Lung (tissue), 12 donors: ENCODE results near the gene VPS35. TPM values are rescaled to one million over a fixed set of nuclear protein-coding genes. Genes with fewer than 3 reads are reported as not detected.

Experiments
- ATAC-seq: fragments of 200-7000 bp; cut with Tn5 transposase; one replicate; pipeline ENCODE4 v1.9.1; 2020; ENCODE audit warnings: moderate number of reproducible peaks; ENCODE audit not compliant: insufficient read depth, low FRiP score
- DNase-seq, 3 donors: peaks; one replicate each; pipeline ENCODE4 v3.0.0-alpha.2; 2013 to 2017
- H3K27ac ChIP-seq, 2 donors: one replicate each; pipeline ENCODE4 v1.5.1; 2013; ENCODE audit warnings: mild to moderate bottlenecking in 2 of 2, moderate library complexity in 2 of 2, control low read depth in 1 of 2, inconsistent platforms in 1 of 2, low read depth in 1 of 2, low read length in 1 of 2
- H3K27me3 ChIP-seq, 3 donors: one replicate each; pipeline ENCODE4 v1.5.1; 2013; ENCODE audit warnings: low read length in 2 of 3; ENCODE audit not compliant: control insufficient read depth in 3 of 3, insufficient read depth in 3 of 3
- H3K36me3 ChIP-seq, 4 donors: one replicate each; pipeline ENCODE4 v1.5.1; 2013; ENCODE audit warnings: low read length in 4 of 4, mild to moderate bottlenecking in 1 of 4, moderate library complexity in 1 of 4; ENCODE audit not compliant: control insufficient read depth in 4 of 4, insufficient read depth in 4 of 4
- H3K4me1 ChIP-seq, 5 donors: one replicate each; pipeline ENCODE4 v1.5.1; 2013; ENCODE audit warnings: low read length in 5 of 5, mild to moderate bottlenecking in 2 of 5, moderate library complexity in 1 of 5; ENCODE audit not compliant: control insufficient read depth in 5 of 5, insufficient read depth in 5 of 5
- H3K4me3 ChIP-seq: one replicate; pipeline ENCODE4 v1.5.1; 2013; ENCODE audit warnings: mild to moderate bottlenecking, control low read depth, moderate library complexity
- H3K9ac ChIP-seq, 2 donors: one replicate each; pipeline ENCODE4 v1.5.1; 2013; ENCODE audit warnings: low read length in 2 of 2, control low read depth in 1 of 2; ENCODE audit not compliant: insufficient read depth in 1 of 2
- H3K9me3 ChIP-seq, 4 donors: one replicate each; pipeline ENCODE4 v1.5.1; 2013; ENCODE audit warnings: low read length in 3 of 4, mild to moderate bottlenecking in 1 of 4, moderate library complexity in 1 of 4; ENCODE audit not compliant: control insufficient read depth in 4 of 4, insufficient read depth in 3 of 4
- CTCF ChIP-seq: IDR thresholded peaks from 2 replicates; pipeline ENCODE4 v1.5.1; 2012; ENCODE audit warnings: mild to moderate bottlenecking; ENCODE audit errors: control extremely low read depth, extremely low read depth
- WGBS, 2 donors: extraction: QIAGEN DNeasy Blood & Tissue Kit; methylation state at CpG; one replicate each; pipeline ENCODE4 v1.1.7; 2013; 5-methylcytosine and 5-hydroxymethylcytosine counted together
- polyA plus RNA-seq, 2 donors: library from polyadenylated mRNA; stranded (reverse); fragments of 200-250 nt; gene quantifications; one replicate each; pipeline ENCODE4 v1.2.1, GENCODE V29; 2013
- total RNA-seq, 2 donors: library from RNA; depleted of rRNA in 1 of 2; stranded (reverse); fragments of >200 nt in 1 of 2; gene quantifications; one replicate each; pipeline ENCODE4 v1.2.1, GENCODE V29; 2014 to 2021
- donor health status: control.
- donor health status: control.
- donor health status: Bipolar disorder and iron deficiency.
- donor health status: healthy.
- donor health status: DM: yes; HTN: yes; CAD: no.

Gene VPS35
- total and polyA plus RNA-seq, 4 donors, result 16.6 to 104 (median 69.0) TPM

- TF ChIP-seq CTCF, result no peak
- Histone ChIP-seq H3K27me3 (no peaks in the 10 kb centered on the region), H3K9me3 (no peaks in the 10 kb centered on the region), H3K4me3 (no peak overlapping the region), H3K9ac (no peak overlapping the region), H3K4me1 (peaks cover 0 to 3% (median 0%) of the 10 kb centered on the region in 5 donors), H3K36me3 (peaks cover 0 to 6% (median 0%) of the 10 kb centered on the region in 4 donors), H3K27ac (no peak overlapping the region)
- no peak for DNase-seq
- WGBS, 2 donors, result 93 to 94% methylated on average over 2 of the region's 2 CpGs
- no peak for ATAC-seq
These were observed 31.6 kb upstream of the VPS35 start for GRCh38 chr16:46720619-46721018.

GRCh38 chr16:46719528-46719927, 30.6 kb upstream of the VPS35 start:
- Histone ChIP-seq H3K27me3 (no peaks in the 10 kb centered on the region), H3K9me3 (no peaks in the 10 kb centered on the region), H3K4me3 (no peak overlapping the region), H3K4me1 (peaks cover 0 to 3% (median 0%) of the 10 kb centered on the region in 5 donors), H3K36me3 (peaks cover 0 to 11% (median 0%) of the 10 kb centered on the region in 4 donors), H3K27ac (no peak overlapping the region), H3K9ac (no peak overlapping the region)
- 92 to 96% methylated on average over 6 of the region's 6 CpGs for WGBS, 2 donors
- DNase-seq, result no peak
- no peak for TF ChIP-seq CTCF
- no peak for ATAC-seq

DNA sequence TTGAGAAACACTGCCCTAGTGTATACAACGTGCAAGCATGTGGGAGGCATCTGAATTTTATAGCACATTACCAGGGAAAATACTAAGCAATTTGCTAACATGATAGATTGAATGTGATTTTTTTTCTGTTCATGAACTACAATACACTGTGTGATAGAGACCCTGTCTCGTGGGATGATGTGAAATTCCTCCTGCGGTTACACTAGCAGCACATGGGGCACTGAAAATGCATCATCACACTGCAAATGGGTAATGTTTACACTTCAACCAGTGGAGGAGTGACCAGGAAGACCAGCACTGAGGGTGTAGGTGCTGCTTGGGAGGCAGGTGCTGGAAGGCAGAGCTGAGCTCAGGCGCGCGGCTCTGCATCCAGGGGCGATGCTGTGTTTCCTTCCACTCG, 29.2 kb upstream of the VPS35 start:
- Histone ChIP-seq H3K4me1 (peaks cover 0 to 3% (median 0%) of the 10 kb centered on the region in 5 donors), H3K9me3 (no peaks in the 10 kb centered on the region), H3K9ac (no peak overlapping the region), H3K36me3 (peaks cover 0 to 11% (median 0%) of the 10 kb centered on the region in 4 donors), H3K27ac (no peak overlapping the region), H3K4me3 (no peak overlapping the region), H3K27me3 (no peaks in the 10 kb centered on the region)
- 86 to 89% methylated on average over 8 of the region's 8 CpGs for WGBS, 2 donors
- TF ChIP-seq CTCF, result no peak
- no peak for ATAC-seq
- no peak for DNase-seq

- no peak for TF ChIP-seq CTCF
- Histone ChIP-seq H3K27ac (no peak overlapping the region), H3K27me3 (no peaks in the 10 kb centered on the region), H3K9me3 (no peaks in the 10 kb centered on the region), H3K4me1 (peaks cover 0 to 3% (median 0%) of the 10 kb centered on the region in 5 donors), H3K9ac (no peak overlapping the region), H3K36me3 (peaks cover 0 to 11% (median 0%) of the 10 kb centered on the region in 4 donors), H3K4me3 (no peak overlapping the region)
- 74 to 84% methylated on average over 2 of the region's 2 CpGs for WGBS, 2 donors
- DNase-seq (no peak), ATAC-seq (no peak)
These were observed 28.7 kb upstream of the VPS35 start for GRCh38 chr16:46717692-46718091.
